T-helper 17 cell (primary cell): ENCODE data around the gene TMC5. TPM values are rescaled to one million over a fixed set of nuclear protein-coding genes. Genes with fewer than 3 reads are reported as not detected.
A peak's percentile ranks its signal among the peaks of the same experiment; 100 is the strongest.
"Not testable (repeated sequence)": the region's sequence is repeated elsewhere in the genome, so short reads cannot be mapped to it uniquely, and the experiment has no call there.

ENCODE experiments used
- ATAC-seq: fragments of 150-1000 bp; cut with Tn5 transposase; 2 replicates; pipeline ENCODE4 v1.10.0; 2021; ENCODE audit warnings: mild to moderate bottlenecking, moderate library complexity
- DNase-seq, 3 donors: peaks; one replicate each; pipeline versions ENCODE4 v3.0.0 to v3.0.0-alpha.2; 2020 to 2021
- H3K9me3 ChIP-seq: one replicate; pipeline ENCODE4 v1.7.0; 2013; ENCODE audit warnings: low read length, mild to moderate bottlenecking; ENCODE audit not compliant: control insufficient read depth, poor library complexity, severe bottlenecking
- H3K27ac Mint-ChIP-seq: one replicate; pipeline ENCODE4 v1.8.0; 2022; ENCODE audit warnings: mild to moderate bottlenecking, moderate library complexity, mixed read lengths
- H3K27me3 Mint-ChIP-seq: one replicate; pipeline ENCODE4 v1.8.0; 2022; ENCODE audit warnings: mixed read lengths
- H3K36me3 Mint-ChIP-seq: one replicate; pipeline ENCODE4 v1.8.0; 2022; ENCODE audit warnings: low read depth, mixed read lengths
- H3K4me1 Mint-ChIP-seq: one replicate; pipeline ENCODE4 v1.8.0; 2022; ENCODE audit warnings: mild to moderate bottlenecking, mixed read lengths
- H3K4me3 Mint-ChIP-seq: one replicate; pipeline ENCODE4 v1.8.0; 2022; ENCODE audit warnings: mild to moderate bottlenecking, moderate library complexity, mixed read lengths
- total RNA-seq, 4 donors: library from RNA in 2 of 4; stranded (reverse) in 2 of 4; gene quantifications; one replicate each; pipeline ENCODE4 v1.2.3 and lab custom pipeline; 2022 to 2026

The TMC5 gene
- total RNA-seq, 2 donors from 2014 or later, result 0.22 TPM; not detected in 1

DNA sequence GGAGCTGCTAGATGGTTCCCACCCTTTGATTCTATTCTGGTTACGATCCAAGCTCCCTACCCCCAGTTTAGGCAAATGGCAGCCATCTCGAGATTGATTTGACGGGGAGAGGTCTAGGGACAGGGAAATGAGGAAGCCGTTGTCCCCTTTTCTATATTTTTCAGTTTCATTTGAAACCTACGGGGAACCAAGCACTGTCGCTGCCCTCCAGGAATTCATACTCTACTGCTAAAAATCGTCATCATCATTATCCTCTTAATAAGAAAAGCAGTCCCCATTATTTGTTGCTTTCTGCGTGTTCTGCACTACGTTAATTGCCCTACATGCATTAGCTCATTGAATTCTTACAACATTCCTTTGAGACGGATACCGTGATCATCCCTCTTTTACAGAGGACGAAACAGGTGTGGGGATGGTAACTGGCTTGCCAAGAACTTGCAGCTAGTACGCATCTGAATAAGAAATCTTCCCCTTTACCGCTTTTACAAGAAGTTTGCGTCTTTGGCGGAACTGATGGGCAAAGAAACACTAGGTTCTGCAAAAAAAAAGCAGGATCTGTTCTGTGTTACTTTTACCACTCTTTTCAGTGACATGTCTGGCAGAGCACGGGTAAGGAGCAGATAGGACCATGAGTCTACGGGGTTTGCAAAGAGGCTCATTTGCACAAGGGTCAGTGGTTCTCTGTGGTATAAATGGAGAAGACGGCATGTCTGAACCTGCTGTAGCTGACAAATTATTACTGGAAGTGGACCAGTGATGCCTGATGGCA is 107.1 kb downstream of the TMC5 start:
- ATAC-seq (no peak), DNase-seq (no peak)
- Mint-ChIP-seq H3K36me3 (peaks cover 5% of the 10 kb centered on the region), H3K27me3 (no peaks in the 10 kb centered on the region), H3K4me3 (peak overlapping the region; percentile 100), H3K4me1 (peaks cover 39% of the 10 kb centered on the region), H3K27ac (peak overlapping the region; percentile 98)
- H3K9me3 ChIP-seq, result no peaks in the 10 kb centered on the region

DNA sequence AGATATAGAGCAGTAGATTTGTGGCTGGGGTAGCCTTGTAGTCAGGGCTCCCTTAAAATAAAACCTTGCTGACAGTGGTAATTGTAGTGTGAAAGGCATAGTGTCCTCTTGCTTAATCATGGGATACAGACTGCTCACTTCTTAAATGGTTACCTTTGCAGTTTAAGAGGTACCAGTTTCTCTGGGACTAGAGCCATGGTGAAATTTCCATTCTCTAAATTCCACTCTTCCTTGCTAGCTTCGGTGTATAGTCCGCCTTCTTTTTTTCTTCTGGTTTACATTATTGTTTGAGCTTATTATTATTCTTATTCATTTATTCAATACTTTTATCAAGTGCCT is 107.7 kb downstream of the TMC5 start:
- H3K27me3 Mint-ChIP-seq, result no peaks in the 10 kb centered on the region
- no peaks in the 10 kb centered on the region for H3K9me3 ChIP-seq
- H3K4me1 Mint-ChIP-seq, result peaks cover 38% of the 10 kb centered on the region
- peak overlapping the region; percentile 98 for H3K27ac Mint-ChIP-seq
- peaks cover 5% of the 10 kb centered on the region for H3K36me3 Mint-ChIP-seq
- H3K4me3 Mint-ChIP-seq, result peak overlapping the region; percentile 100
- ATAC-seq (no peak), DNase-seq (no peak)

DNA sequence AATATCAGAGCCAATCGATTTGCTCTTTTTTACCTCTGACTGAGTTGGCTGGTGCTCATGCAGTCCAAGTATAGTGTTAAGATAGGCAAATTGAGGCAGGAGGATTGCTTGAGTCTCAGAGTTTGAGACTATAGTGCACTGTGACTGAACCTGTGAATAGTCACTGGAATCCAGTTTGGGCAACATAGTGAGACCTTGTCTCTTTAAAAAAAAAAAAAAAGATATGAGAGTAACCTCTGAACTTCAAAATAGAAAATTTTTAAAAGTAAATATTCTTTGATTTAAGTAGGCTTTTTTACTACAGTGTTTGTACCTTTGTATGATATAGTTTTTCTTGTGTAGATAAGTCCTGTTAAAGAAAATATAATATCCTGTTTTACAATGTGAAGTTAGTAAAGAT is 109.5 kb downstream of the TMC5 start:
- peaks cover 5% of the 10 kb centered on the region for H3K36me3 Mint-ChIP-seq
- ATAC-seq (no peak), DNase-seq (no peak)
- peaks cover 22% of the 10 kb centered on the region for H3K4me1 Mint-ChIP-seq
- H3K4me3 Mint-ChIP-seq, result no peak overlapping the region
- no peaks in the 10 kb centered on the region for H3K27me3 Mint-ChIP-seq
- no peak overlapping the region for H3K27ac Mint-ChIP-seq
- no peaks in the 10 kb centered on the region for H3K9me3 ChIP-seq

GRCh38 chr16:19528666-19529065 is 111.0 kb downstream of the TMC5 start:
- DNase-seq (no peak), ATAC-seq (no peak)
- H3K27ac Mint-ChIP-seq, result no peak overlapping the region
- H3K9me3 ChIP-seq, result no peaks in the 10 kb centered on the region
- H3K36me3 Mint-ChIP-seq, result peaks cover 8% of the 10 kb centered on the region
- H3K27me3 Mint-ChIP-seq, result no peaks in the 10 kb centered on the region
- no peak overlapping the region for H3K4me3 Mint-ChIP-seq
- peaks cover 23% of the 10 kb centered on the region for H3K4me1 Mint-ChIP-seq

DNA sequence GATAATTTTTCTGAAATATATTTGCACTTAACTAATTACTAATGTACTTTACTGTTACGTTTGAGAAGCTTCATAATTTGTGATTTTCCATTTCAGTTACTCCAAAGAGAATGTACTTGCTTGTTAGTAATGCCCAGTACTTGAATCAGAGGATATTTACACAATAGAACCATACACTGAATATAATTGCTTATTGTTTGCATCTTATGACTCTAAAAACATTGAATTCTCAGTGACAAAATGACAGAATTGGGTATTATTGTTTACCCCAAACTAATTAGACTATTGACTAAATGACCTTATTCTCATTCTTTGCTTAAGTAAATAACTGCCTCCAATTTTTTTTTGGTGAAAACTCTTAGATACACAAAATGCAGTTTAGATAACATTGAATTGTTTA is 114.9 kb downstream of the TMC5 start:
- ATAC-seq (no peak), DNase-seq (no peak)
- H3K9me3 ChIP-seq, result no peaks in the 10 kb centered on the region
- no peak overlapping the region for H3K4me3 Mint-ChIP-seq
- no peak overlapping the region for H3K27ac Mint-ChIP-seq
- no peaks in the 10 kb centered on the region for H3K27me3 Mint-ChIP-seq
- peaks cover 5% of the 10 kb centered on the region for H3K36me3 Mint-ChIP-seq
- H3K4me1 Mint-ChIP-seq, result peaks cover 7% of the 10 kb centered on the region

DNA sequence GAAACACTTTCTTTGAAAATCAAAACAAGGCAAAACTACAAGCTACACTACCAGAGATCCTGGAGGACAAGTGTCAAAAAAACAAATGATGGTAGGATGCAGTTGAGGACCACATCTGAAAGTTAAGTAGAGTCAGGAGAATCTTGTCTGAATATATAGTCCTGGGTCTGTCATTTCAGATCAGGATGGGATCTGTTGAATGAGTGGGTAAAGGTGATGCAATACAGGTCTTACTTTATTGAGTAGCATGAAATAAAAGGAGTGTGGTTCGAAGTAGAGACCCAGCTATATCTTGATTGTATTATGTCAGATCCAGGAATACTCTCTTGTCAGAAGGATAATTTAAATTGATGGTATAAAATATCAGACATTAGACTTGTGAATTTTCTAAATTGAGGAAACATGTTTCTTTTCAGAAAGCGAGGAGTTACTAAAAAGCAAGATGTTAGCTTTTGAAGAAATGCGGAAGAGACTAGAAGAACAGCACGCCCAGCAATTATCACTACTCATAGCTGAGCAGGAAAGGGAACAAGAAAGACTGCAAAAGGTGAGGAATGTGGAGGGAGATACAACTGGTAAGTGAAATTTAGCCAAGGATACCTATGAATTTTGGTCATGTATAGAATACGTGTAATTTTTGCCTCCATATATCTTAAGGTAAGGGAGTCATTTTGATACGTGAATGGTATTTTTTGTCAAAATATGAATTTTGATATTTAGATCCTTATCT is 122.7 kb downstream of the TMC5 start:
- peaks cover 7% of the 10 kb centered on the region for H3K36me3 Mint-ChIP-seq
- DNase-seq (no peak), ATAC-seq (no peak)
- H3K27ac Mint-ChIP-seq, result no peak overlapping the region
- no peaks in the 10 kb centered on the region for H3K4me1 Mint-ChIP-seq
- H3K9me3 ChIP-seq, result no peaks in the 10 kb centered on the region
- H3K4me3 Mint-ChIP-seq, result no peak overlapping the region
- H3K27me3 Mint-ChIP-seq, result no peaks in the 10 kb centered on the region

DNA sequence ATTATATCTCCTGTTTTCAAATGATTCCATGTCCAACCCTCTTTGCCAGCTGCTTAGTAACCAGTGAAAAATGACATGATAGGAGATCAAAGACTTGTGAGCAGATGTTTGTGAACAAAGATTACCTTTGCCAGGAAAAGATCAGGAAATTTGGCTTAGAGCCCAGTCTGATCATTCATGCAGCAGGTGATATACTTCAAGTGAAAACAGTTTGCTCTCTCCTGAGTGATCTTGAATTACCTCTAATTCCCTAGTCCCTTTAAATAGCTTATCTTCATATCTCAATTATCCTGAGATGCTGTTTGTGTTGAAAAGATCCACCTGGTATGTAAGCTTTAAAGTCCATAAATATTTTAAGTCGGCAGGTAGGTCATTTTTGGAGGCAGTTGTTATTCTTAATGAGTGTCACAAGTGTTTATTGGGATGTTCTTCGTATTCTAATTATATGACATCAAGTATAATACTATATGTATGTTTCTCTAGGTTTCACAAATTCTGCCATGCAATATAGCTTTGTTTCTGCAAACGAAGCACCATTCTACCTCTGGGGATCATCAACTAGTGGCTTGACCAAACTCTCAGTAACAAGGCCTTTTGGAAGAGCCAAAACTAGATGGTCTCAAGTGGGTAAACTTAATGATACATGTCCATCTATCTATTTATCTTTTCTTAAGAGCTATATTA is 124.6 kb downstream of the TMC5 start:
- H3K4me1 Mint-ChIP-seq, result no peaks in the 10 kb centered on the region
- no peak for ATAC-seq
- H3K9me3 ChIP-seq, result no peaks in the 10 kb centered on the region
- H3K4me3 Mint-ChIP-seq, result no peak overlapping the region
- DNase-seq, result no peak
- no peaks in the 10 kb centered on the region for H3K27me3 Mint-ChIP-seq
- peaks cover 7% of the 10 kb centered on the region for H3K36me3 Mint-ChIP-seq
- H3K27ac Mint-ChIP-seq, result no peak overlapping the region

DNA sequence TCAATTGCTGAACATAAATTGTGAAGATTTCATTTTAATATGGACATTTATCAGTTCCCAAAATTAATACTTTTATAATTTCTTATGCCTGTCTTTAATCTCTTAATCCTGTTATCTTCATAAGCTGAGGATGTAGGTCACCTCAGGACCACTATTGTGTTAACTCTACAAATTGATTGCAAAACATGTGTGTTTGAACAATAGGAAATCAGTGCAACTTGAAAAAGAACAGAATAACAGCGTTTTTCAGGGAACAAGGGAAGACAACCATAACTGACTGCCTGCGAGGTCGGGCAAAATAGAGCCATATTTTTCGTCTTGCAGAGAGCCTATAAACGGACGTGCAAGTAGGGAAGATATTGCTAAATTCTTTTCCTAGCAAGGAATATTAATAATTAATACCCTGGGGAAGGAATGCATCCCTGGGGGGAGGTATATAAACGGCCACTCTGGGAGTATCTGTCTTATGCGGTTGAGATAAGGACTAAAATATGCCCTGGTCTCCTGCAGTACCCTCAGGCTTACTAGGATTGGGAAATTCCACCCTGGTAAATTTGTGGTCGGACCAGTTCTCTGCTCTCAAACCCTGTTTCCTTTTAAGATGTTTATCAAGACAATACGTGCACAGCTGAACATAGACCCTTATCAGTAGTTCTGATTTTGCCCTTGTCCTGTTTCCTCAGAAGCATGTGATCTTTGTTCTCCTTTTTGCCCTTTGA is 125.8 kb downstream of the TMC5 start:
- H3K4me3 Mint-ChIP-seq, DNase-seq, H3K4me1 Mint-ChIP-seq, ATAC-seq, H3K27me3 Mint-ChIP-seq, H3K9me3 ChIP-seq, H3K27ac Mint-ChIP-seq, H3K36me3 Mint-ChIP-seq: not testable (repeated sequence)

DNA sequence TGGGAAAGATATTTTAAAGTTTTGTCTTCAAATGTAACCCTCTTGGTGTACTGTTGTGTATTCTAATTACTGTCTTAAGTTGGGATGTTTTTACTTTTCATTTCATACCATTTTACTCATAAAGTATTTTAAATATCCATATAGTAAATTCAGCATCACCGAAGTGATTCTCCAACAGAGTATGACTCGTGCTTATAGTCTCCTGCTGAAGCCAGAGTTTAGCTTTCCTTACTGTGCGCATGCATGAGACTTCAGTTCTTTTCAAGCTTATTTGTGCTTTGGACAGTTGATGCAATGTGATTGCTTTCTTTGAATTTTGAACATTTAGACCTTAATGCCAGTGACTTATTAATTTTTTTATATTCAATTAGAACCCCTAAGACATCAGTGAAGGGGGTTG is 130.5 kb downstream of the TMC5 start:
- H3K4me1 Mint-ChIP-seq, result no peaks in the 10 kb centered on the region
- H3K36me3 Mint-ChIP-seq, result peaks cover 3% of the 10 kb centered on the region
- H3K9me3 ChIP-seq, result no peaks in the 10 kb centered on the region
- H3K27ac Mint-ChIP-seq, result no peak overlapping the region
- DNase-seq (no peak), ATAC-seq (no peak)
- no peaks in the 10 kb centered on the region for H3K27me3 Mint-ChIP-seq
- H3K4me3 Mint-ChIP-seq, result no peak overlapping the region

Other genes starting within 250 kb of the TMC5 start
- gene SYT17, start 249.6 kb upstream of the TMC5 start, total RNA-seq, result under 1 TPM in 1 of 2 donors, not detected in 1; 0.97 TPM
- gene CLEC19A, start 132.2 kb upstream of the TMC5 start, total RNA-seq, result not detected
- gene GDE1, start 104.2 kb downstream of the TMC5 start, total RNA-seq, result 10 to 100 TPM; 25.1 to 32.0 TPM
- gene CCP110, start 106.1 kb downstream of the TMC5 start, total RNA-seq, result 10 to 100 TPM; 13.9 to 15.4 TPM
- gene VPS35L, start 137.8 kb downstream of the TMC5 start, total RNA-seq, result 10 to 100 TPM; 37.6 to 47.6 TPM